ENCODE measurements around the gene DYSF.

Gene DYSF

GRCh38 chr2:71664161-71664560 lies 210.8 kb downstream of the DYSF start:
- no peak for DNase-seq

- no peak for DNase-seq
Measured at GRCh38 chr2:71665168-71666093, 212.1 kb downstream of the DYSF start.

GRCh38 chr2:71666094-71666474 lies 212.7 kb downstream of the DYSF start:
- DNase-seq: no peak

GRCh38 chr2:71667256-71668182 lies 214.2 kb downstream of the DYSF start:
- DNase-seq: no peak

GRCh38 chr2:71668326-71669057 lies 215.1 kb downstream of the DYSF start:
- DNase-seq: no peak

GRCh38 chr2:71669058-71669456 lies 215.7 kb downstream of the DYSF start:
- no peak for DNase-seq

GRCh38 chr2:71669628-71670429 lies 216.5 kb downstream of the DYSF start:
- no peak for DNase-seq

- DNase-seq: no peak
Measured at GRCh38 chr2:71670430-71670795, 217.1 kb downstream of the DYSF start.

GRCh38 chr2:71671203-71671854 lies 218.0 kb downstream of the DYSF start:
- DNase-seq: no peak

GRCh38 chr2:71671895-71672825 lies 218.8 kb downstream of the DYSF start:
- no peak for DNase-seq

- no peak for DNase-seq
Measured at GRCh38 chr2:71672826-71673795, 219.8 kb downstream of the DYSF start.

- no peak for DNase-seq
Measured at GRCh38 chr2:71674158-71674851, 220.9 kb downstream of the DYSF start.

- DNase-seq: no peak
Measured at GRCh38 chr2:71675296-71675695, 221.9 kb downstream of the DYSF start.

GRCh38 chr2:71678874-71679273 lies 225.5 kb downstream of the DYSF start:
- DNase-seq: no peak

GRCh38 chr2:71679491-71679890 lies 226.1 kb downstream of the DYSF start:
- peak in 1 of 2 experiments; percentile 13 for DNase-seq

- DNase-seq: no peak
Measured at GRCh38 chr2:71680925-71681324, 227.6 kb downstream of the DYSF start.

- no peak for DNase-seq
Measured at GRCh38 chr2:71681626-71682025, 228.3 kb downstream of the DYSF start.

- DNase-seq: no peak
Measured at GRCh38 chr2:71682341-71682740, 229.0 kb downstream of the DYSF start.

GRCh38 chr2:71683070-71683469 lies 229.7 kb downstream of the DYSF start:
- no peak for DNase-seq

Measured in NCI-H524 (cell line).